Stimulated activated CD4-positive, alpha-beta T cell treated with anti-CD3 and anti-CD28 coated beads, Interleukin-4, amount 100 ng/mL, for 24 hours (primary cell): ENCODE data around the gene HOXA13.

Experiments used
- DNase-seq: peaks from one replicate; pipeline ENCODE4 v3.0.0-alpha.2; 2020

HOXA13 gene

GRCh38 chr7:27235387-27236311 is 35.8 kb upstream of the HOXA13 start:
- DNase-seq, result no peak

- DNase-seq, result no peak
Observed at GRCh38 chr7:27229448-27229847, 29.6 kb upstream of the HOXA13 start.

- no peak for DNase-seq
Observed at GRCh38 chr7:27224983-27225934, 25.4 kb upstream of the HOXA13 start.

- DNase-seq, result no peak
Observed at GRCh38 chr7:27223941-27224575, 24.2 kb upstream of the HOXA13 start.

- DNase-seq, result no peak
Observed at GRCh38 chr7:27221201-27221797, 21.4 kb upstream of the HOXA13 start.

- no peak for DNase-seq
Observed at GRCh38 chr7:27220440-27220955, 20.6 kb upstream of the HOXA13 start.

- DNase-seq, result no peak
Observed at GRCh38 chr7:27219821-27220220, 19.9 kb upstream of the HOXA13 start.

- no peak for DNase-seq
Observed at GRCh38 chr7:27217951-27218350, 18.1 kb upstream of the HOXA13 start.

GRCh38 chr7:27215356-27215755 is 15.5 kb upstream of the HOXA13 start:
- no peak for DNase-seq

GRCh38 chr7:27214239-27214950 is 14.5 kb upstream of the HOXA13 start:
- no peak for DNase-seq

GRCh38 chr7:27213433-27214238 is 13.7 kb upstream of the HOXA13 start:
- no peak for DNase-seq

- no peak for DNase-seq
Observed at GRCh38 chr7:27212497-27213432, 12.9 kb upstream of the HOXA13 start.

- DNase-seq, result no peak
Observed at GRCh38 chr7:27211764-27212204, 11.9 kb upstream of the HOXA13 start.

GRCh38 chr7:27211084-27211446 is 11.2 kb upstream of the HOXA13 start:
- DNase-seq, result no peak

- peak; percentile 49 for DNase-seq
Observed at GRCh38 chr7:27210441-27211083, 10.7 kb upstream of the HOXA13 start.

GRCh38 chr7:27209933-27210440 is 10.1 kb upstream of the HOXA13 start:
- no peak for DNase-seq

GRCh38 chr7:27208998-27209397 is 9.1 kb upstream of the HOXA13 start:
- no peak for DNase-seq

GRCh38 chr7:27207348-27207985 is 7.6 kb upstream of the HOXA13 start:
- no peak for DNase-seq
